GM21786 (cell line): ENCODE measurements around the gene KRABD2.
"Not testable (repeated sequence)": the region's sequence is repeated elsewhere in the genome, so short reads cannot be mapped to it uniquely, and the experiment has no call there.

Source experiments
- ATAC-seq: cut with Tn5 transposase; IDR thresholded peaks from one replicate; pipeline ENCODE4 v1.9.1; 2021; ENCODE audit not compliant: unreplicated experiment

The KRABD2 gene

DNA sequence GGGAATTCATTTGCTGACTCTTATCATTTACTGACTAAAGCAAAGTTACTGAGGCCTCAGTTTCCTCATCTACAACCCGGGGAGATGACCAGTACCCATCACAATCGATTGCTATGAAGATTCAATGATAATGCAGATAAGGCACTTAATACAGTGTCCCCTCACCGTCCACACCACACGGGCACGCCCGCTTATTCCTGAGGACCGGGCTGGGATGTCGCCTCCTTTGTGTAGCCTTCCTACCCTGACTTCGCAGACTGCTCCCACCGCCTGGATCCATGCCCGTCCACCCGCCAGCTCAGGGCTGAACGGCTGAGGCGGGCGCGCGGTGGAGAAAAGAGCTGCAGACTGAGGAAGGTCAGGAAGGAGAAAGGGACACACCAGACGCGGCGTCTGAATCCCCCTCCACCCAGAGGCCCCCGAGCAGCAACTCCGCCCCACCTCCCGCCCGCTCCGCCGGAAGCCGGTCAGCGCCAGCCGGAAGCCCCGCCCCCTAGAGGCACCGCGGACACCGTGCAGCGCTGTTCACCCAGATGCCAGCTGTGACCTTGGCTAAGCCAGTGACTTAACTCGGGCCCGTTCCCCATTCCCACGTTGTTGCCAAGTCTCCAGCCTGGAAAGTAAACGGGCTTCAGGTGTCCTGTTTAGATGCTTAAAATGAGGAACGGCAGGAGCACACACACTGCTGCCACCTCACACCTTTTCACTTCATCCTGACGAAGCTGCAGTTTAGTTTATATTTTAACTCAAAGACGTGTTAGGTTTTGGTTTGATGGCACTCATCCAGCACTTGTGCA, at the start of gene KRABD2:
TSS of gene KRABD2 (minus strand) at position 434 of the 797 bp plus-strand sequence.
- ATAC-seq, result peak; percentile 94

DNA sequence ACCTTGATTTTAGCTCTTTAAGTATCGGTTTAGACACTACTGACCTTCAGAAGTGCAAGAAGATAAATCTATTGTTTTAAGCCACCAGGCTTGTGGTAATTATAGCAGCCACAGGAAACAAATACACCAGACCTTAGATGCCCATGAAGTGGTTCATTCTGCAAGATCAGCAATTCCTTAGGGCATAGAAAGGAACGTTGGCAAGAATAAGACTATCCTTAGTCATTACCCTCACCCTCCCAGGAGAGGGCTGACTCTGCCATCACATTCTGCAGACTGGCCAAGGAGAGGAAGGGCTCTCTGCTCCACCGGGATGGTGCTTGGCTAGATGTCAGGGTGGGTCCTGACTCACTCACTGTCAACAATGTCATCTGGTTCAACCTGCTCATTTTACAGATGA, 45.1 kb upstream of the KRABD2 start:
- ATAC-seq, result no peak

DNA sequence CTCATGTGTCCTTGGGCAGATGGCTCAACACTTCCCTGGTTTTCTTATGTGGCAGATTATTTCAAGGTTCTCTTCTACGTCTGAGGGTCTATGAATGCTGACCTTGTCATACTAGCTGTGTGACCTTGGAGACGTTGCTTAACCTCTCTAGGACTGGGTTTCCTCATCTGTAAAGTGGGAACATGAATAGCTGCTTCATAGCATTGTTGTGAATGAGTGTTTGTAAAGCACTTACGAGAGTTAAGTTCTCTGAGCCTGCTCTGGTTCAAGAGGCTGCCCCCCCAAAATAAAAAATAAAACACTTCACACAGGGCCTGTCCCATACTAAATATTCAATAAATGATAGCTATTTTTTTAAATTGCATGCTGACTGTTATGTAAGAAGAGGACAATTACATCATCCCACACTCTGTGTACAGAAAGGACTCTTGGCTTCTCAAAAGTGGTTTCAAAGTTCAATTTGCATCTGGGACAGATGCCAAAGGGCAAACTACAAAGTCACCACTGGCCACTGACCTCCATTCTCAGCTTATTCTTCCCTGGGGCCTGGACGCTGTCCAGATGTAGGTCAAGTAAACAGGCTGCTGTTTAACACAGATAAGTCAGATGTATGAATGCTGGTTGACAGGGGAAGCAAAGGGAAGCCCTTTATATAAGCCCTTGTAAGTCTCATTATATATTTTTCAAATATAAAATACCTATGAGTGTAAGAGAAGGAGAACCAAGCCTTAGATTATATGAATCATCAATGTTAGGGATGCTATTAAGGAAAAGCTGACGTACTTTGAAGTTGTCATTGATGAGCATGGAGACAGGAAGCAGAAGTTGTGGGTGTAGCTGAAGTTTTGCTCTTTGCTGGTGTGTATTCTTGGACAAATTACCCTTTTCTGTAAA, 43.8 kb upstream of the KRABD2 start:
- no peak for ATAC-seq

DNA sequence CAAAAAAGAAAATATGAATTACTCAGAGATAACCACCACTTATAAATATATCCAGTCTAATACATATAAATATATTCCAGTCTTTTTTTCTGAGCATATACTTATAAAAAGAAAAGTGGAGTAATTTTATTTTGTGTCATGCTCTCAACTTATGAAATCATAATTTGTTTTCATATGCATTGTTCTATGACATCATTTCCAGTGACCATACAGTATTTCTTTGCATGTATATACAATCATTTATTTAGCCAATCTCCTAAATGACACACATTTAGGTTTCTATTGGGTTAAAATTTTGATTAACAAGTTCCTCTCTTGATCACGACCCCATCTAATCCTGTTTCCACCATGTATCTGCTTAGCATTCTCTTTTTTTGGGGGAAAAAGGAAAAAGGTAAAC, 42.8 kb upstream of the KRABD2 start:
- no peak for ATAC-seq

DNA sequence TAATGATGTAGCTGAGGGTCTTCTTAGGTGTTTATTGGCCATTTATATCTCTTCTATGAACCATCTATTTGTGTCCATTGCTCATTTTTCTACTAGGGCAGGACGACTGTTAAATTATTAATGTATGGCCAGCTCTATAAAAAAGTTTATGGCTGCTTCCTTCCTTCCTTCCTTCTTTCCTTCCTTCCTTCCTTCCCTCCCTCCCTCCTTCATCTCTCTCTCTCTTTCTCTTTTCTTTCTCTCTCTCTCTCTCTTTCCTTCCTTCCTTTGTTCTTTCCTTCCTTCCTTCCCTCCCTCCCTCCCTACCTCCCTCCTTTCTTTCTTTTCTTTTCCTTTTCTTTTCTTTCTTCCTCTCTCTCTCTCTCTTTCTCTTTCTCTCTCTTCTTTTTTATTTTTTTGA, 42.0 kb upstream of the KRABD2 start:
- ATAC-seq, result no peak

DNA sequence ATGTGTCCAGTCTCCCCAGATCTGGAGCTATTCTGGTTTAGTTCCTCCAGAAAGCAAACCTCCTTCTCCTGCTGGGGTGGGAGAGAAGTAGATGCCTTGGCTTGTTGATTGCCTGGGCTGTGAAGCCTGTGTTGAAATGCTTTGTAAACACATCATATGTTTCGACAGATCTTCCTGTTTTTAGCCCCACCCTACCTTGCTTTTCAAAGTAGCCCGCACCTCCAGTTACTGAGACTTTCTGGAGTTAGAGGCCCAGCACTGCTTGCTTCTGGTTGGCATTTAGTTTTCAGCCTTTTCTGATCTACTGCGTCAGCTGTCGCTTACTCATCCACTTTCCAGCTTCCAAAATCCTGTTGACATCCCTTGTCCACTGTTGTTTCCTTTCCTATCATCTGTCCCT, 41.3 kb upstream of the KRABD2 start:
- ATAC-seq, result no peak

DNA sequence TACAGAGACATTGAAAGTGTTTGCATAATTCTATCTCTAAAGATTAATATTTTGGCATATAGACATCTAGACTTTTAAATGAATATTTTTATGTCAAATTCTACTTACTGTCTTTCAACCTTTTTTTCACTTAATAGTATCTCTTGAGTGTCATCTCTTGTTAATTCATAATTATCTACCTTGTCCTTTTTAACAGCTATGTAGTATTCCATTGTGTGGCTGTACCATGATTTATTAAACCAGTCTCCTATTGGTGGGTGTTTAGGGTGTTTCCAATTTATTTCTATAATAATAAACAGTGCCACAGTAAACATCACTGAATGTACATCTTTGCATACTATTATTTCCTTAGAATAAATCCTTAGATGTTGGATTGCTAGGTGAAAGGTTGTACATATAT, 37.4 kb upstream of the KRABD2 start:
- ATAC-seq, result no peak

DNA sequence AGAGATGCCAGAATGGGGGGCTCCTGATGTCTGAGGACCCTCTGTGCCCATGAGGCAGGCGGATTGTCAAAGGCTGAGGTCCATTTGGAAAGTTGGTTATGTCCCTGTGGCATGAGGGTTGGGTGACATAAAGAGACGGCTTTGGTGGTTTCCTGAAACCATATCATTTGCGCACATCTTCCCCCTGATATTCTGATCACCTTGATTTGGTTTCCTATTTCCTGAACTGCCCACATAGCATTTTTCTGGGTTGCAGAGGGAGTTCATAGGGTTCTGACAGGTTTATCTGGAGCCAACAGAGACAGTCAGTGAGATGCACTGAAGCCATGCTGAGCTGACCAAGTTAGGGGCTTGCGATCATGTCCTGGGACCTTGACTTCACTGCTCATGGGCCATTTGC, 36.8 kb upstream of the KRABD2 start:
- ATAC-seq, result no peak

DNA sequence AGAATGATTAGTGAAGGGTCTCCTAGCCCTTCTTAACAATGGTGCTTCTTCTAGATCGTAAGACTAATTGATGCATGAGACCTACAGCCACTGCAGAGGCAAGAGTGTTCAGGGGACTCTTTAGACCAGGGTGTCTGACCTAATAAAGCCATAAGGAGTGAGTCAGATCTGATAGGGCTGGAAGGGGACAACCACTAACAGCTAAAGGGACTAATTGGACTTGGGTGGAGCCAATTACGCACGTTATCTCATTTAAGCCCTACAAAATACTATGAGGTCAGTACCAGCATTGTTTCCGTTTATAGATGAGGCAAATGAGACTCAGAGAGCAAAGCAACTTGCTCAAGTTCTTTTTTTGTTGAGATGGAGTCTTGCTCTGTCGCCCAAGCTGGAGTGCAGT, 35.6 kb upstream of the KRABD2 start:
- ATAC-seq, result no peak

DNA sequence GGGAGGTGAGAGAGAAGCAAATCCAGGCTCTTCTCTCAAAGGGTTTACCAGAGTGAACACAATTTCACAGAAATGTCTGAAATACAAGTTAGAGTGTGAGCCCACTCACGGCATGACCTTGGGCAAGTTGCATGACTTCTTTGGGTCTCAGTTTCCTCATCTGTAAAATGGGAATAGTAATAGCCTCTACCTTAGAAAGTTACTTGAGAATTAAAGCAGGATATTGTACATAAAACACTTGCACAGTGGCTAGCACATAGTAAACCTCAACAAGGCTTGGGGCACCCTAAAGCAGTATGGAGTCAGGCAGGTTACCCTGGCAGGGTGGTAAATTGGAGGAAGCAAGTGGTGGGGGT, 34.4 kb upstream of the KRABD2 start:
- no peak for ATAC-seq

DNA sequence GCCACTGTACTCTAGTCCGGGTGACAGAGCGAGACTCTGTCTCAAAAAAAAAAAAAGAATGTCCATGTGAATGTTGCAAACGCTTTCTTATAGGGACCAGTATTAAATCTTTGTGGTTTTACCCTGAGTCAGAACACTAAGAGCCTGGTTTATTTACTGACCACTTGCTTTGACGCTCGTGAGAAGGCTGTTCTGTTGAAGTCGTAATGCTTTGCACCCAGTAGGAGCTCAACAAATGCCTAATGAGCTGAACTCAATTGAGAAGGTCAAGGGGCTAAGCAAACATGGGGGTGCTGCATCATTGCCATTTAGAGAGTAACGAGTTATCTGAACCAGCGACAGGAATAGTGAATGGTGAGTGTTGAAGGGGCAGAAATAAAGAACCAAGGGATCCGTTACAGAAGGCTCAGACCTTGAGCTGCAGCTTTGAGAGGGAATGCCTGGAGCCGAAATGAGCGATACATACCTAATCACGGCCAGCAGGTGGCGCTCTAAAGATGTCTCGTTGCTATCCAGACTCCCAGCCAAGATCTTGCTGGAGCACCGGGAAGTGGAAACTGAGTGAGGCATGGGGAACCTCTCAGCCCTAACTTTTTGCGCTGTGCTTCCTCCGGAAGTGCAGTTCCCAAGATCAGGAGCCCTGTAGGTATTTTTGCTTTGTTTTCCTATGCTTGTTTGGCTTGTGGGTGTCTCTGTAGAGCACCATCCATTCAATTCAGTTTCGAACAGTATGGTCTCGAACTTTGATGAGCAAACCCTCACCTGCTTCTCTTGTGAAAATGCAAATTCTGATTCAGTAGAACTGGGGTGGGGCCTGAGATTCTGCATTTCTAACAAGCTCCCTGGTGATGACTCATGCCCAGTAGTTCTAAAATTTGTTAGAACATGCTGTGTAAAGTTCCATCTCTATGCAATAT, 33.7 kb upstream of the KRABD2 start:
- no peak for ATAC-seq

DNA sequence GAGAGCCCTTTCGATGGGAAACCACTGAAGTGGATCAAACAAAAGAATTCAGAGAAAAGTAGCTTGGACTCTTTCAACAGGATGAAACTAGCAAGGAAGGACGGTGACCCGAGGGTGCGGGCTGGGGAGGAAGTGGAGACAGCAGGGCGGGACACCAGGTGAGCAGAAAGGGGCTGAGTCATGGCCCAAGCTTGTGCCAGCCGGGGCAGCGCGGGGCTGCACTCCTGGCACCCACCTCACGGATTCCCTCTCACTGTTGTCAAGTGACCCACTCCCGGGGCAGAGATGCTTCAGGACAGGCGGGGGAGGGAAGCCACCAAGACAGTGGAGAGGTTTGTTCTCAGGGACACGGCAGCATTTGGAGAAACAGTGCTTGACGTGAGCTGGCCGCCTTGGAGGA, 31.9 kb upstream of the KRABD2 start:
- no peak for ATAC-seq

DNA sequence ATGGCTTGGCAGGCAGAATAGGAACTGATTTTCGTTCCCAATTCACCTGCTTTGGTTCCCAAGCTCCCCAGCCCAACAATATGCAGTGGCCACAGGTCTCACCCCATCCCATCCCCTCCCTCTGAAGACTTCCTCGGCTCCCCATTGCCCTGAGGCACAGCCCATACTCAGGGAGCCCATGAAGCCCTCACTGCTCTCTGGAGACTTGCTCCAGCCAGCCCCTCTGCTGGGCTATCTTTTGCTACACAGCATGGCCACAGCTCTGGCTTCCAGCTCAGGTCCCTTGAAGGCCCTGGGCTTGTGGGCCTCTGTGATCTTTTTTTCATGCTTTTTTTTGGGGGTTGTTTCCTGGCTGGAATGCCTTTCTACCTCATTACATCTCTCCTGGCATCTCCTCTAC, 29.7 kb upstream of the KRABD2 start:
- no peak for ATAC-seq

DNA sequence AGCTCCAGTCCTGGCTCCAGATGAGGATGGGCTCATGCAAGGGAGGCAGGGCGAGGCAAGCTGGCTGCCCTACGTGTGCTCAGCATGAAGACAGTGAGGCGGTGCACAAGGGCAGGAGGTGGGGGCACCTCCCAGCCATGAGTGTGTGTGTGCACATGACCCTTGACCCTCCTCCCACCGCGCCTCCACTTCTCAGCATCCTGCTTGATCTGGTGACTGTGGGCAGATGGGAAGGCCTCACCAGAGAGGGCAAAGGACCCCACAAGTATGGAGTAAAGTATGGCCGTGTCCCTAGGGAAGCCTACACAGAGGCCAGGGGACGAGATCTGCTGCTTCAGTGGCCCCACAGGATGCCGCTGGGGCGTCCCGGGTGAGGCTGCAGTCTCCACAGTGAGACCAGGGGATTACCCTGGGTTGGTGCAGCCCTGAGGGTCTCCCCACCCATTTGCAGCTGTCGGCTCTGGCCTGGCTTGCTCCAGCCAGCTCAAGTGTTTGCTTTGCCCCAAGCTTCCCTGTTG, 29.1 kb upstream of the KRABD2 start:
- no peak for ATAC-seq

DNA sequence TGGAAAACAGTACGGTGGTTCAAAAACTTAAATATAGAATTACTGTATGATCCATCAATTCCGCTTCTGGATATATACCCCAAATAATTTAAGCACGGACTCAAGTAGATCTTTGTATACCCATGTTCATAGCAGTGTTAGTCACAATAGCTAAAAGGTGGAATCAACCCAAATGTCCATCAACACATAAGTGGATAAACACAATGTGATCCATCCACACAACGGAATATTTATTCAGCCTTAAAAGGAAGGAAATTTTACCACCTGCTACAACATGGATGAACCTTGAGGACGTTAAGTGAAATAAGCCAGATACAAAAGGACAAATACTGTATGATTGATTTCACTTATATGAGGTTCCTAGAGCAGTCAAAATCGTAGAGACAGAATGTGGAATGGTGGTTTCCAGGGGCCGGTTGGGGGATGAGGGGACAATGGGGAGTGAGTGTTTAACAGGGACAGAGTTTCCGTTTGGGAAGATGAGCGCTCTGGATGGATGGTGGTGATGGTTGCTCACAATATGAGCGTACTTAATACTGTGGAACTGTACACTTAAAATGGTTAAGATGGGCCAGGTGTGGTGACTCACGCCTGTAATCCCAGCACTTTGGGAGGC, 26.5 kb upstream of the KRABD2 start:
- no peak for ATAC-seq

DNA sequence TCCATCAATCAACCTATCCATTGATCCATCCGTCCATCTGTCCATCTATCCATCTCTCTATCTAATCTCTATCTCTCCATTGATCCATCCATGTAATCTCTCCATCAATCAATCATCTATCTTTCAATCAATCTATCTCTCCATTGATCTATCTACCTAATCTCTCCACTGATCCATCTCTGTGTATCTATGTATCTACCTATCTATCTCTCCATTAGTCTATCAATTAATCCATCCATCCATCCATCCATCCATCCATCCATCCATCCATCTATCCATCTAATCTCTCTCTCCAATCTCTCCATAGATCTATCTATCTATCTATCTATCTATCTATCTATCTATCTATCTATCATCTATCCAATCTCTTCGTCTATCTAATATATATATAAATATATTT, 24.6 kb upstream of the KRABD2 start:
- ATAC-seq, result no peak

DNA sequence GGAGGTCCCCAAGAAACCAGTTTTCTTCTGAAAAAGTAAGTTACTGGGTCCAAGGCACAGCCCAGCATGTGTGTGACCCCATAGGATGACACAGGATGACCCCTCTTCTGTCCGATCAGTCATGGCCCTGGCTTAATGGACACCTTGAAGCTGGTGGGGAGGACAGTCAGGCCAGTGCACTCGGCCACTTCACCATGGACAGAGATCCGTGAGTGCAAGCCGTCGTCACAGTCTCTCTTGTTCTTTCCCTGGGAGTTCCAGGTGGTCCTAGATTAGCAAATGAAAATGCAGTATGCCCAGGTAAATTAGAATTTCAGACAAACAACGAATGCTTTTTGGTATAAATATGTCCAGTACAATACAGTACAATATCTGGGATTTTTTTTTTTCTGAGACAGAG, 22.5 kb upstream of the KRABD2 start:
- ATAC-seq, result no peak

DNA sequence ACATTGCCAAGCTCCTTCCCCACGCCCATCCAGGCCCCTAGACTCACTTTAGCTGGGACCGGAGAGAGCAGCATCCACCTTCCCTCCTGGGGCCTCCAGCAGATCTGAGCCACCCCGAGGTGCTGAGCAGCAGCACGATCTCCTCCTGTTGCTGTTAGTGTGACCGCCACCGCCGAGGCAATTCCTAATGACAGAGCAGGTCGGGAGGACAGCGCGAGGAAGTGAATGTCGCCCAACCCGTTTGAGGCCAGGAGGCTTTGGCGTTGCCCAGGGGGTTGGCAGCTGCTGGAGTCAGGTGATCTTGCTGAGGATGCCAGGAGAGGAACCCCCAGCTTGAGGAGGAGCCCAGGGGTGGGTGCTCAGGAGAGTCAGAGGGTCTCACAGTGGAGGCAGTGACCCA, 21.1 kb upstream of the KRABD2 start, which contains the start of gene RNF222:
TSS of gene RNF222 (minus strand) at position 192 of the 400 bp plus-strand sequence. CDS start 4,366 bp downstream, outside the sequence.
- ATAC-seq, result no peak

DNA sequence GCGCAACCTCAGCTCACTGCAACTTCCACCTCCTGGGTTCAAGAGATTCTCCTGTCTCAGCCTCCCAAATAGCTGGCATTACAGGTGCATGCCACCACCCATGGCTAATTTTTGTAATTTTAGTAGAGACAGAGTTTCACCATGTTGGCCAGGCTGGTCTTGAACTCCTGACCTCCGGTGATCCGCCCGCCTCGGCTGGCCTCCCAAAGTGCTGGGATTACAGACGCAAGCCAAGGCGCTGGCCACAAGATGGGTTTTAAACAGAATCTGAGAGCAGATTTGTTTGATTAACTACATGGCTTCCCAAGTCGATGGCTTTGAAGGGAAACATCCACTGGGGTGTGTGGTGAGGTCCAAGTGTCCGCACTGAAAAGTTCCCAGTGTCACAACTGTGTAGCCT, 18.0 kb upstream of the KRABD2 start:
- not testable (repeated sequence) for ATAC-seq

DNA sequence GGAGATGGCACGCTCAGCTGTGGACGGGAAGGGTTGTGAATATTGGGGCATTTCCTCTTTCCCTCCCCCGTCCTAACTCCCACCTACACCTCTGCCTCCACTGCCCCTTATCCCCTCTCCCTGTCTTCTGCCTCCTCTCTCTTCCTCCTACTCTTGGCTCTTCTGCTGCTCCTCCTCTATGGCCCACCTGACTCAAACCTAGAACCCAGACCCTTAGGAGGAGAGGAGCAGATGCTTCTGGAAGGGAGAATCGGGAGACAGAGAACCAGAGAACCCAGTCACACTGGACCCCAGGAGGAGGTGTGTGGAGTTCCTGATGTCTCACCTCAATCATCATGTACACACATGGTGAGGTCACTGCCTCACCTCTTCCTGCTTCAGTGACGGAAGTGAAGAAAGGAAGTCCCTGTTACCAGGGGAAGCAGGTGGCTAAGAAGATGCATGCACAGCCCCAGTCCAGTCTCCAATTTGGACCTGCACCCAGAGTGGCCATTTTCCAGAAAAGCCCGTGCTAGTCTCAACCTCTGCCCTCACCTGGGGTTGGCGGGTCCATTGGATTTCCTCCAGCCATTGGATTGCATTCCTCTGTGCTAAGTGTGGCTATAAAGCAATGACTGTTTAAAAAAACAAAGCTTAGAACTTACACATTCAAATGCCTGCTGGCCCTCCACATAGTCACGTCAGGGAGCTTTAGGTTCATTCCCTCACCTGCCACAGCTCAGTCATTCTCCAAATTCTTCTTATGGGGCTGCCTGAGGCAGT, 17.1 kb upstream of the KRABD2 start:
- ATAC-seq, result no peak
